HepG2 (cell line): ENCODE measurements around the gene AAMP. TPM values are rescaled to one million over a fixed set of nuclear protein-coding genes. Genes with fewer than 3 reads are reported as not detected.
A peak's percentile ranks its signal among the peaks of the same experiment; 100 is the strongest.

Source experiments
- ELF3 ChIP-seq: IDR thresholded peaks from 2 replicates; pipeline ENCODE4 v1.6.1; 2016; ENCODE audit warnings: missing genetic modification reagents, missing compliant biosample characterization
- ETV5 ChIP-seq: IDR thresholded peaks from 2 replicates; pipeline ENCODE4 v1.6.1; 2018; ENCODE audit warnings: missing biosample characterization, missing genetic modification reagents, inconsistent platforms, borderline replicate concordance
- FOXJ3 ChIP-seq: sonication (generic); formaldehyde crosslinking; IDR thresholded peaks from 2 replicates; pipeline ENCODE4 v1.4.0; 2020; ENCODE audit warnings: missing genetic modification reagents, mild to moderate bottlenecking, borderline replicate concordance
- GATAD1 ChIP-seq: IDR thresholded peaks from 2 replicates; pipeline ENCODE4 v1.6.1; 2016; ENCODE audit warnings: missing genetic modification reagents, missing compliant biosample characterization
- HNF1A ChIP-seq, 2 experiments: sonication (generic) in 1 of 2; formaldehyde crosslinking in 1 of 2; IDR thresholded peaks; 2 replicates each; pipeline versions ENCODE4 v1.4.0 to v1.6.1; 2016 to 2020; ENCODE audit warnings: borderline replicate concordance in 1 of 2, low read depth in 1 of 2, mild to moderate bottlenecking in 1 of 2, missing genetic modification reagents in 1 of 2
- JDP2 ChIP-seq: sonication (generic); formaldehyde crosslinking; IDR thresholded peaks from 2 replicates; pipeline ENCODE4 v1.8.1; 2022; ENCODE audit warnings: missing genetic modification reagents, borderline replicate concordance
- TFDP1 ChIP-seq: IDR thresholded peaks from 2 replicates; pipeline ENCODE4 v1.6.1; 2016; ENCODE audit warnings: missing compliant biosample characterization, missing genetic modification reagents, borderline replicate concordance
- TFE3 ChIP-seq: IDR thresholded peaks from 2 replicates; pipeline ENCODE4 v1.6.1; 2016
- ZBTB2 ChIP-seq: sonication (generic); formaldehyde crosslinking; IDR thresholded peaks from 2 replicates; pipeline ENCODE4 v1.8.0; 2022; ENCODE audit warnings: low read depth, missing genetic modification reagents
- ZBTB33 ChIP-seq: sonication (generic); formaldehyde crosslinking; IDR thresholded peaks from 2 replicates; pipeline ENCODE4 v1.4.0; 2020; ENCODE audit warnings: missing genetic modification reagents
- ZFP37 ChIP-seq: sonication (generic); formaldehyde crosslinking; IDR thresholded peaks from 2 replicates; pipeline ENCODE4 v1.4.0; 2020; ENCODE audit warnings: missing genetic modification reagents, borderline replicate concordance
- ZNF34 ChIP-seq: sonication (generic); formaldehyde crosslinking; IDR thresholded peaks from 2 replicates; pipeline ENCODE4 v1.4.0; 2020; ENCODE audit warnings: mild to moderate bottlenecking, missing genetic modification reagents, borderline replicate concordance
- ZNF383 ChIP-seq: sonication (generic); formaldehyde crosslinking; IDR thresholded peaks from 2 replicates; pipeline ENCODE4 v1.4.0; 2020; ENCODE audit warnings: missing genetic modification reagents, mild to moderate bottlenecking, borderline replicate concordance
- ZNF432 ChIP-seq: sonication (generic); formaldehyde crosslinking; IDR thresholded peaks from 2 replicates; pipeline ENCODE4 v1.5.0; 2020; ENCODE audit warnings: missing genetic modification reagents, mild to moderate bottlenecking, borderline replicate concordance
- ZNF781 ChIP-seq: sonication (generic); formaldehyde crosslinking; IDR thresholded peaks from 2 replicates; pipeline ENCODE4 v1.5.1; 2020; ENCODE audit warnings: borderline replicate concordance, mild to moderate bottlenecking, missing genetic modification reagents; ENCODE audit errors: not compliant biosample characterization
- polyA plus RNA-seq, 8 experiments: library from polyadenylated mRNA; depleted of rRNA in 3 of 8; stranded (reverse) in 7 of 8; unstranded in 1 of 8; fragments of >200 nt; fragmentation: Illumina TruSeq in 4 of 8; extraction: Trizol in 4 of 8; gene quantifications; 2 replicates each; pipeline versions ENCODE4 v1.2.1 to v1.2.3, GENCODE V29; 2011 to 2016; ENCODE audit warnings: low read depth in 4 of 8, missing spikeins in 1 of 8, mixed read lengths in 1 of 8; ENCODE audit not compliant: insufficient read depth in 1 of 8
- total RNA-seq, 5 experiments: library from RNA; depleted of rRNA; stranded (reverse); fragments of >200 nt; fragmentation: Illumina TruSeq; extraction: Trizol; gene quantifications; 2 replicates each; pipeline ENCODE4 v1.2.3, GENCODE V29; 2016; ENCODE audit warnings: low read depth in 1 of 5

AAMP gene
- total and polyA plus RNA-seq, 2 of the 13 experiments (the other 11 are each of a cell fraction or from before 2014, with no cell fraction given), result 110 to 186 TPM

- no peak for TF ChIP-seq HNF1A (IDR thresholded peaks at IDR 0.05; ENCODE audit: low read depth)
- no peak for TF ChIP-seq HNF1A (CRISPR knock-in tag; IDR thresholded peaks at IDR 0.05; ENCODE audit: borderline replicate concordance)
- TF ChIP-seq ZNF432 (CRISPR knock-in tag), result no peak
- TF ChIP-seq FOXJ3 (CRISPR knock-in tag), result no peak
- TF ChIP-seq JDP2 (CRISPR knock-in tag), result no peak
- no peak for TF ChIP-seq TFE3
- TF ChIP-seq ELF3, result no peak
- no peak for TF ChIP-seq ZFP37 (CRISPR knock-in tag)
- no peak for TF ChIP-seq ZBTB33 (CRISPR knock-in tag)
- TF ChIP-seq ZNF781 (CRISPR knock-in tag), result no peak
- 0 out of 2 replicates have a peak, but pooled peaks have one; percentile 15 for TF ChIP-seq GATAD1 (CRISPR knock-in tag)
- TF ChIP-seq ZBTB2 (CRISPR knock-in tag), result no peak
- no peak for TF ChIP-seq ETV5
- TF ChIP-seq ZNF383 (CRISPR knock-in tag), result no peak
- TF ChIP-seq ZNF34 (CRISPR knock-in tag), result no peak
- no peak for TF ChIP-seq TFDP1 (CRISPR knock-in tag)
Measured at GRCh38 chr2:218284106-218284811, 14.3 kb upstream of the AAMP start (continued).
